GM12875 (cell line): ENCODE measurements around the gene SNX24.

Experiments
- H3K4me3 ChIP-seq: one replicate; pipeline ENCODE4 v1.5.1; 2011; ENCODE audit warnings: low read depth, low read length, control low read depth
- TF ChIP-seq, protein P1 (sequence below): IDR thresholded peaks from 2 replicates; pipeline ENCODE4 v1.5.1; 2011; ENCODE audit warnings: low read depth, mild to moderate bottlenecking, control low read depth, inconsistent platforms, low read length, moderate library complexity, borderline replicate concordance; ENCODE audit not compliant: insufficient read depth

SNX24 gene

DNA sequence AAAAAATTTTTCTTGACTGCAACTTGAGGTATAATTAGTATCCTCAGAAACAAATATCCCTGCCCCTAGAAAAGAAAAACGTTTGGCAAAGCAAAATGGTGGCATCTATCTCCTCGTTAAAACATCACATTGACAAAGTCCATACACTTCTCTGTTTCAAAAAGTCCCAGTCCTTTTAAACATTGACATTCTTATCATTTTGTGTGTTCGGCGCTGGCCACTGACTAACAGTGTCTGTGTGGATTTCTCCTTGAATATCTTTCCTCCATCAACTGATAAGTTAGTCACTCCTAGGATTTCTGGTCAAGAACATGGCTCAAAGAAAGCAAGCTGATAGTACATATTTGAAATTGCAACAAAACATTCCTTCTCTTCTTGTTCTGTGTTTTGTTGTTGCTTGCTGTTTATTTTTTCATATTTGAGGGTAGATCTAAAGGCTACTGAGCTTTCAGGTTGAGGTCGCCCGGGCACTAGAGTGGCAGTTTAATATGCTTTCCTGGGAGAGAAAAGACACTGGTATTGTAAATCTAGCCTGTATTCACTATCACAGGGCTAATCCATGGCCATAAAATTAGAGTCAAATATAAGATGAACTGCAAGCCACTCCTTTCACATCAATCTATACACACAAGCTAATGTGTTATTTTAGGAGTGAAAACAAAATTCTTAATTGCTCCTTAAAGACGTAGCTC is 199.7 kb downstream of the SNX24 start:
- TF ChIP-seq, protein P1, sequence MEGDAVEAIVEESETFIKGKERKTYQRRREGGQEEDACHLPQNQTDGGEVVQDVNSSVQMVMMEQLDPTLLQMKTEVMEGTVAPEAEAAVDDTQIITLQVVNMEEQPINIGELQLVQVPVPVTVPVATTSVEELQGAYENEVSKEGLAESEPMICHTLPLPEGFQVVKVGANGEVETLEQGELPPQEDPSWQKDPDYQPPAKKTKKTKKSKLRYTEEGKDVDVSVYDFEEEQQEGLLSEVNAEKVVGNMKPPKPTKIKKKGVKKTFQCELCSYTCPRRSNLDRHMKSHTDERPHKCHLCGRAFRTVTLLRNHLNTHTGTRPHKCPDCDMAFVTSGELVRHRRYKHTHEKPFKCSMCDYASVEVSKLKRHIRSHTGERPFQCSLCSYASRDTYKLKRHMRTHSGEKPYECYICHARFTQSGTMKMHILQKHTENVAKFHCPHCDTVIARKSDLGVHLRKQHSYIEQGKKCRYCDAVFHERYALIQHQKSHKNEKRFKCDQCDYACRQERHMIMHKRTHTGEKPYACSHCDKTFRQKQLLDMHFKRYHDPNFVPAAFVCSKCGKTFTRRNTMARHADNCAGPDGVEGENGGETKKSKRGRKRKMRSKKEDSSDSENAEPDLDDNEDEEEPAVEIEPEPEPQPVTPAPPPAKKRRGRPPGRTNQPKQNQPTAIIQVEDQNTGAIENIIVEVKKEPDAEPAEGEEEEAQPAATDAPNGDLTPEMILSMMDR, result no peak
- H3K4me3 ChIP-seq, result no peak overlapping the region

DNA sequence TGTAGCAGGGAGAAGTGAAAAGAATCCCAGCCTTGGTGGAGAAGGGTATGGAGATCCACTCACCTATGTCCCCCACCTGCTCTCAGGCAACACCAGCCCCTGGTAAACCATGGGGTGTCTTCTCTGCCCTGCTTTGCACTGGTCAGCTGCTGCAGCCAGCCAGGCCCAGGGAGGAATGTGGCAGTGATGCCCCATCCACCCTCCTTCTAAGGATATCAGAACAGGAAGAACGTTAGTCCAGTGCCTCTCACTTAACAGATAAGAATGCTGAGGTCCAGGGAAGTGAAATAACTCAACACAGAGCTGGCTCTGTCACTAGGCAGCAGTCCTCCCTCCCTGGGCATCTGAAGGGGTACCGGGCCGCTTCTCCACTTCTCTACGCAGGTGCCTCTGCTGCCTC is 200.8 kb downstream of the SNX24 start:
- TF ChIP-seq, protein P1, result no peak
- no peak overlapping the region for H3K4me3 ChIP-seq

DNA sequence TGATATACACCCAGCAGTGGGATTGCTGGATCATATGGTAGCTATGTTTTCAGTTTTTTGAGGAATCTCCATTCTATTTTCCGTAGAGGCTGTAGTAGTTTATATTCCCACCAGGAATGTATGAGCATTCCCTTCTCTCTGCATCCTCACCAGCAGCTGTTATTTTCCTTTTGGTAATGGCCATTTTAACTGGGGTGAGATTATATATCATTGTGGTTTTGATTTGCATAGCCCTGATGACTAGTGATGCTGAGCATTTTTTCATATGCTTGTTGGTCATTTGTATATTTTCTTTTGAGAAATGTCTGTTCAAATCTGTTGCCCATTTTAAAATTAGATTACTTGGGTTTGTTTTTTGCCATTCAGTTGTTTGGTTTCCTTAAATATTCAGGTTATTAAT is 202.3 kb downstream of the SNX24 start:
- TF ChIP-seq, protein P1, result no peak
- no peak overlapping the region for H3K4me3 ChIP-seq

DNA sequence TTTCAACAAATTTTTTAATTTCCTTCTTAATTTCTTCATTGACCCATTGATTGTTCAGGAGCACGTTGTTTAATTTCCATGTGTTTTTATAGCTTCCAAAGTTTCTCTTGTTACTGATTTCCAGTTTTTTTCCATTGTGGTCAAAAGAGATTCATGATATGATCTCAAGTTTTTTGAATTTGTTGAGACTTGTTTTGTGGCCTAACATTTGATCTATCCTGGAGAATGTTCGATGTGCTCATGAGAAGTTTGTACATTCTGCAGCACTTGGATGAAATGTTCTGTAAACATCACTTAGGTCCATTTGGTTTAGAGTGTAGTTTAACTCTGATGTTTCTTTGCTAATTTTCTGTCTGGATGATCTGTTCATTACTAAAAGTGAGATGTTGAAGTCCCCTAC is 205.8 kb downstream of the SNX24 start:
- no peak overlapping the region for H3K4me3 ChIP-seq
- TF ChIP-seq, protein P1, result no peak
